ENCODE results near the gene SNTB2.
"Not testable (repeated sequence)": the region's sequence is repeated elsewhere in the genome, so short reads cannot be mapped to it uniquely, and the experiment has no call there.

SNTB2 gene

DNA sequence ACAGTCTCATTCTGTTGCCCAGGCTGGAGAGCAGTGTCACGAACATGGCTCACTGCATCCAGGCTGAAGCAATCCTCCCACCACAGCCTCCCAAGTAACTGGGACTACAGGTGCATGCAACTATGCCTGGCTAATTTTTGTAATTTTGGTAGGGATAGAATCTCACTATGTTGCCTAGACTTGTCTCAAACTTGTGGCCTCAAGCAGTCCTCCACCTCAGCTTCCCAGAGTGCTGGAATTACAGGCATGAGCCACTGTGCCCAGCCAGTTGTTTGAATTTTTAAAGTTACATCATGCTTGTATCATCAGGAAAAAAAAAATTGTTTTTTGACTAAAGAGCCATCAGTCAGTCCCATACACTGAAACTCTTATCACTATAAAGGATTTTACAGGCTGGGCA, 107.1 kb downstream of the SNTB2 start:
- TF ChIP-seq, protein P1, sequence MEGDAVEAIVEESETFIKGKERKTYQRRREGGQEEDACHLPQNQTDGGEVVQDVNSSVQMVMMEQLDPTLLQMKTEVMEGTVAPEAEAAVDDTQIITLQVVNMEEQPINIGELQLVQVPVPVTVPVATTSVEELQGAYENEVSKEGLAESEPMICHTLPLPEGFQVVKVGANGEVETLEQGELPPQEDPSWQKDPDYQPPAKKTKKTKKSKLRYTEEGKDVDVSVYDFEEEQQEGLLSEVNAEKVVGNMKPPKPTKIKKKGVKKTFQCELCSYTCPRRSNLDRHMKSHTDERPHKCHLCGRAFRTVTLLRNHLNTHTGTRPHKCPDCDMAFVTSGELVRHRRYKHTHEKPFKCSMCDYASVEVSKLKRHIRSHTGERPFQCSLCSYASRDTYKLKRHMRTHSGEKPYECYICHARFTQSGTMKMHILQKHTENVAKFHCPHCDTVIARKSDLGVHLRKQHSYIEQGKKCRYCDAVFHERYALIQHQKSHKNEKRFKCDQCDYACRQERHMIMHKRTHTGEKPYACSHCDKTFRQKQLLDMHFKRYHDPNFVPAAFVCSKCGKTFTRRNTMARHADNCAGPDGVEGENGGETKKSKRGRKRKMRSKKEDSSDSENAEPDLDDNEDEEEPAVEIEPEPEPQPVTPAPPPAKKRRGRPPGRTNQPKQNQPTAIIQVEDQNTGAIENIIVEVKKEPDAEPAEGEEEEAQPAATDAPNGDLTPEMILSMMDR (IDR thresholded peaks at IDR 0.05; ENCODE audit: low read depth, low read length, missing control alignments) = no peak

DNA sequence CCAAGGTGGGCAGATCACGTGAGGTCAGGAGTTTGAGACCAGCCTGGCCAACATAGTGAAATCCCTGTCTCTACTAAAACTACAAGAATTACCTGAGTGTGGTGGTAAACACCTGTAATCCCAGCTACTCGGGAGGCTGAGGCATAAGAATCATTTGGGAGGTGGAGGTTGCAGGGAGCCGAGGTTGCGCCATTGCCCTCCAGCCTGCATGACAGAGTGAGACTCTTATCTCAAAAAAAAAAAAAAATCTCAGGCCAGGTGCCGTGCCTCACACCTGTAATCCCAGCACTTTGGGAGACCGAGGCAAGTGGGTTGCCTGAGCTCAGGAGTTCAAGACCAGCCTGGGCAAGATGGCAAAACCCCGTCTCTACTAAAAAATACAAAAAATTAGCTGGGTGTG, 109.8 kb downstream of the SNTB2 start:
- H3K4me3 ChIP-seq (replicated peaks; ENCODE audit: low read depth, low read length); DNase-seq (ENCODE audit: extremely low read depth, low read depth): not testable (repeated sequence)

More for the DNA sequence above, 107.1 kb downstream of the SNTB2 start:
- no peak overlapping the region for H3K4me3 ChIP-seq (replicated peaks; ENCODE audit: low read depth, low read length)
- no peak for DNase-seq (ENCODE audit: extremely low read depth, low read depth)

DNA sequence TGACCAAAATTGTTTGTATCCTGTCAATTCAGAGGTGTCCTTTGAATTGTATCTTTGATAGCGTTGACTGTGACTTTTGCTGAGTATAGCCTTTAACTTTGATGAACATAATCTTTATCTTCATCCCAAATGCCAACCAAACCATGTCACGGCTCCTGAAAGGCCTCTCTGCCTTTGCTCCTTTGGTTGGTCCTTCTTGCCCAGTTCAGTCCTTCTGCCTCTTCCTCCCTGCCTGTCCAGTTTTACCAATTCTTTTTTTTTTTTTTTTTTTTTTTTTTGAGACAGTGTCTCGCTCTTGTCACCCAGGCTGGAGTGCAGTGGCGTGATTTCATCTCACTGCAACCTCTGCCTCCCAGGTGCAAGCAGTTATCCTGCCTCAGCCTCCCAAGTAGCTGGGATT, 111.3 kb downstream of the SNTB2 start:
- TF ChIP-seq, protein P1 (IDR thresholded peaks at IDR 0.05; ENCODE audit: low read depth, low read length, missing control alignments) = no peak
- DNase-seq (ENCODE audit: extremely low read depth, low read depth) = no peak
- no peak overlapping the region for H3K4me3 ChIP-seq (replicated peaks; ENCODE audit: low read depth, low read length)

DNA sequence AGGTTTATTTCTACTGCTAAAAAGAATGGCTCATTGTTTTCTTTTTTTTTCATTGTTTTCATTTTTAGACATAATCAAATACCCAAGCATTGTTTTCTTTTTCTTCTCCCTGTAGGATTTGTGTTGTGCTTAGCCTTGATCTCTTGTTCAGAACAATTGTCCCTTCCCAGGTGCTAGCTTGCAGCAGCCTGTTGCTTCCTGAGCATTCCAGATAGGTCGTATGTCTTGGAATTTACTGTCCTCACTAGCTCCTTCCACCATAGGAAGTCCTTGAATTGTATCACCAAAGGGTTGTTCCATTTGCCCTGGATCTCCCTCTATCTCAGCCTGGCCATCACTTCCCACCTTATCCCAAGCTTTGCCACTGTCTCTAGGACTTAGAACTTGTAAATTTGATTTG, 114.2 kb downstream of the SNTB2 start:
- TF ChIP-seq, protein P1 (IDR thresholded peaks at IDR 0.05; ENCODE audit: low read depth, low read length, missing control alignments) = no peak

DNA sequence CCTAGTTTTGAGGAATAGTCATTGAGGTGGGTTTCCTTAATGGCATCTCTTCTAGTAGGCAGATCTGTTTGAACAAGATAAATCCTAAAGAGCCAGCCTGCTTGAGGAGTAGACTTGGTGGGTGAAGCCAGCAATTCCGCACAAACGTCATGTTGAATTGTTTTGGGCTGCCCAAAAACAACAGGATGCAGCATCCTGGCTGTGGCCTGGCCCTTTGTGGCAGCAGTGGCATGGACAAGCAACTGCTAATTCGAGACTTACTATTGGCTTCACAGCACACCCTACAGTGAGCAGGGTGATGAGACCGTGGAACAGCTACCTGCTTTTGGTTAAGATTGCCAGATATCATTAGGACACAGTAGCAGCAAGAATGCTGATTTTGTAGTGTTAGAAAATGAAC, 114.9 kb downstream of the SNTB2 start:
- TF ChIP-seq, protein P1 (IDR thresholded peaks at IDR 0.05; ENCODE audit: low read depth, low read length, missing control alignments) = no peak
- H3K4me3 ChIP-seq (replicated peaks; ENCODE audit: low read depth, low read length) = no peak overlapping the region
- no peak for DNase-seq (ENCODE audit: extremely low read depth, low read depth)

More for the DNA sequence above, 114.2 kb downstream of the SNTB2 start:
- DNase-seq (ENCODE audit: extremely low read depth, low read depth) = no peak
- no peak overlapping the region for H3K4me3 ChIP-seq (replicated peaks; ENCODE audit: low read depth, low read length)

DNA sequence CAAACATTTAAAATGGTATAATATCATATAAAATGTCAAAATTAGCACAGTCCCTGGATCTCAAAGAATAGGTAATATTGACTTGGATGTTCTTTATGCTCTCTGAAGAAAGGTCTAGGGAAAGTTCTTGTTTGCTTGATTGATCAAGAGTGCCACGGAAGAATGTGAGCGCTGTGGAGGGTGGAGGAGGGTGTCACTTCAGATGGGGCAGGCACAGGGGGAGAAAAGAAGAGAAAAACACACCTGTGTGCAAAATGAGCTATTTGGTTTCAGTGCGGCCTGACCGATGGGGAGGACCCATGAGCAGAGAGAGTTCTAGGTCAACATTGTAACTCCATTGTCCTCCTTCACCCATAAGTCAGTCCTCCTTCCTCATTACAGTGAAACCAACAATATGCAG, 115.3 kb downstream of the SNTB2 start:
- TF ChIP-seq, protein P1 (IDR thresholded peaks at IDR 0.05; ENCODE audit: low read depth, low read length, missing control alignments) = no peak
- no peak overlapping the region for H3K4me3 ChIP-seq (replicated peaks; ENCODE audit: low read depth, low read length)
- no peak for DNase-seq (ENCODE audit: extremely low read depth, low read depth)

DNA sequence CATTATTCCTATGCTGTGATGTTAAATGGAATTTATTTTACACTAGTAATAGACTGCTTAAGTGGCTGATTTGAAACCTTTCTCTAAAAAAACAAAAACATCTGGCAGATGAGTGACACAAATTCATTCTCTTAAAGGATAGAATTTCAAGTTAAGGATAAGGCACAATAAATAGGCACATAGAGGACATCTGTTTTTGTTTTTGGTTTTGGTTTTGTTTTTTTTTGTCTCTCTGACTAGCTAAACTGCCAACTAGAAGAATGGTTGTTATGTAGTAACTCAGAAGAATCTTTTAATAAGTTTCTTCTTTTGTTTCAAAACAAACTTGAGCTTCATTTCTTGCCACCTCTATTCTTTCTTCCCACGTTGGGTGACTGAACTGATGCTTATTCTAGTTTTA, 119.1 kb downstream of the SNTB2 start:
- H3K4me3 ChIP-seq (replicated peaks; ENCODE audit: low read depth, low read length) = no peak overlapping the region
- peak; percentile 19 for DNase-seq (ENCODE audit: extremely low read depth, low read depth)
- TF ChIP-seq, protein P1 (IDR thresholded peaks at IDR 0.05; ENCODE audit: low read depth, low read length, missing control alignments) = no peak

All from HFF-Myc (cell line).